OCI-LY7 (cell line): ENCODE measurements around the gene IFITM2.

Experiments
- EZH2phosphoT487 ChIP-seq: fragments of 200-600 bp; sonication (generic); IDR thresholded peaks from 2 replicates; pipeline ENCODE4 v1.6.1; 2018; ENCODE audit warnings: low read depth, borderline replicate concordance, mild to moderate bottlenecking, mixed run types, antibody characterized with exemption, low read length, moderate library complexity, mixed read lengths
- TF ChIP-seq, protein P1 (sequence below): fragments of 200-600 bp; sonication (generic); conservative IDR thresholded peaks from 2 replicates; pipeline ENCODE4 v1.5.1; 2014; ENCODE audit warnings: mild to moderate bottlenecking, antibody characterized with exemption, low read length, moderate library complexity, mixed read lengths

DNA sequence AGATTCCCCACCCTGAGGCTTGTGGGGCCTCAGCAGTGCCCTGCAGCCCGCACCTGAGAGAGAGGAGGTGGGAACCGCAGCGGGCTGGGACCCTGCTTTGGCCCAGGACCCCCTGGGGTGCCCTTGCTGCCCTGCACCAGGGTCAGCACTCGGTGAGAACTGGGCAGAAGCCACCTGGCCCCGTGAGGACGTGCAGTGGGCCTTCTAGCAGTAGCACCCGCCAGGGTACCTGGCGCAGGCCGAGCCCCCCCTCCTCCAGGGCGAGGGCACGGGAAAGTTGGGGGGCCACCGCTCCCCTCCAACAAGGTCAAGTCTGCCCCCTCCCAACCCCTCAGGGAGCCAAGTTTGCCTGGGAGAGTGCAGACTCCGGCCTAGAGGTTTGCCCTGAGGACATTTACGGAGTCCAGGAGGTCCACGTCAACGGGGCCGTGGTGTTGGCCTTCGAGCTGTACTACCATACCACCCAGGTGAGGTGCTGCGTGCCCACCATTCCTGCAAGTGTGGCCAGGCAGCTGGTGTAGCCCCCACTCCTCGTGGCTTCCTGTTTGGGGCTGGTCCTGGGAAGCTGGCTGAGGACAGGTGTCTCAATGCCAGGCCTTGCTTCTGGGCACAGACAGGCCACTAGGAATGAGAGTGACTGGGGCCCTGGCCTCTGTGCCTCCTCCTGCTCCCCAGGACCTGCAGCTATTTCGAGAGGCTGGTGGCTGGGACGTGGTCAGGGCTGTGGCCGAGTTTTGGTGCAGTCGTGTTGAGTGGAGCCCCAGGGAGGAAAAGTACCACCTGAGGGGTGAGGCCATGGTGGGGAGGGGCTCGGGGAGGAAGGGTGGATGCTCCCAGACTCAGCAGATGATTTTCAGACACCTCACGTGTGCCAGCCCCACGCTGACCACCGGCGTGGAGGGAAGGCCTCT is 15.2 kb upstream of the IFITM2 start:
- TF ChIP-seq, protein P1, sequence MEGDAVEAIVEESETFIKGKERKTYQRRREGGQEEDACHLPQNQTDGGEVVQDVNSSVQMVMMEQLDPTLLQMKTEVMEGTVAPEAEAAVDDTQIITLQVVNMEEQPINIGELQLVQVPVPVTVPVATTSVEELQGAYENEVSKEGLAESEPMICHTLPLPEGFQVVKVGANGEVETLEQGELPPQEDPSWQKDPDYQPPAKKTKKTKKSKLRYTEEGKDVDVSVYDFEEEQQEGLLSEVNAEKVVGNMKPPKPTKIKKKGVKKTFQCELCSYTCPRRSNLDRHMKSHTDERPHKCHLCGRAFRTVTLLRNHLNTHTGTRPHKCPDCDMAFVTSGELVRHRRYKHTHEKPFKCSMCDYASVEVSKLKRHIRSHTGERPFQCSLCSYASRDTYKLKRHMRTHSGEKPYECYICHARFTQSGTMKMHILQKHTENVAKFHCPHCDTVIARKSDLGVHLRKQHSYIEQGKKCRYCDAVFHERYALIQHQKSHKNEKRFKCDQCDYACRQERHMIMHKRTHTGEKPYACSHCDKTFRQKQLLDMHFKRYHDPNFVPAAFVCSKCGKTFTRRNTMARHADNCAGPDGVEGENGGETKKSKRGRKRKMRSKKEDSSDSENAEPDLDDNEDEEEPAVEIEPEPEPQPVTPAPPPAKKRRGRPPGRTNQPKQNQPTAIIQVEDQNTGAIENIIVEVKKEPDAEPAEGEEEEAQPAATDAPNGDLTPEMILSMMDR: no peak
- no peak for TF ChIP-seq EZH2phosphoT487
